ENCODE data around the gene UBFD1. TPM values are rescaled to one million over a fixed set of nuclear protein-coding genes. Genes with fewer than 3 reads are reported as not detected.
"Not testable (repeated sequence)": the region's sequence is repeated elsewhere in the genome, so short reads cannot be mapped to it uniquely, and the experiment has no call there.

The UBFD1 gene
- total and polyA plus RNA-seq, 12 donors, result 12.4 to 77.3 (median 48.8) TPM

- intact Hi-C loops (cut with DNase I), result no loop called here
- Histone ChIP-seq H3K27me3 (no peaks in the 10 kb centered on the region), H3K36me3 (peaks cover 0 to 84% (median 47%) of the 10 kb centered on the region in 9 donors), H3K9me3 (no peaks in the 10 kb centered on the region), H3K4me3 (no peak overlapping the region), H3K4me1 (peaks cover 0 to 24% (median 11%) of the 10 kb centered on the region in 9 donors), H3K27ac (no peak overlapping the region)
- ATAC-seq, result no peak
- no peak for DNase-seq
- no peak for TF ChIP-seq CTCF (IDR thresholded peaks at IDR 0.05)
Observed at GRCh38 chr16:23580391-23580790, 22.9 kb downstream of the UBFD1 start.

DNA sequence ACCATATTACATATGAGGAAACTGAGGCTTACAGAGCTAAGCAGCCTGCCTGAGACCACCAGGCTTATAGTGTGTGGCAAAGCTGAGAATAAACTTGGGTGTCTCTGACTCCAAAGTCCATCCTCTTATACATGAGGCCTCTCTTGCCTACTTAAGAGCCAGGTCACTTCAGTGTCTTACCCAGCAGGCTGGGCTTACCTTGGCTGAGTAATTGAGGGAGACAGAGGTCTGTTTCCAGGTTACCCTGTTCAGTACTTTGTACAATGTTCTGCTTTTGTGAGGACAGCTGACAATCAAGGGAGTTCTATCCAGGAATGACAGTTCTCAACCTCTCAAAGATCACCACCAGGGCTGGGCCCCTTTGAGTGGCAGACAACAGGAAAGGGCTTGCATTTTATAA is 24.2 kb downstream of the UBFD1 start:
- Histone ChIP-seq H3K4me1 (peaks cover 0 to 24% (median 11%) of the 10 kb centered on the region in 9 donors), H3K4me3 (no peak overlapping the region), H3K27ac (no peak overlapping the region), H3K36me3 (peaks cover 0 to 84% (median 46%) of the 10 kb centered on the region in 9 donors), H3K9me3 (no peaks in the 10 kb centered on the region), H3K27me3 (no peaks in the 10 kb centered on the region)
- ATAC-seq (no peak), DNase-seq (no peak)
- no peak for TF ChIP-seq CTCF (IDR thresholded peaks at IDR 0.05)
- intact Hi-C loops (cut with DNase I), result no loop called here

DNA sequence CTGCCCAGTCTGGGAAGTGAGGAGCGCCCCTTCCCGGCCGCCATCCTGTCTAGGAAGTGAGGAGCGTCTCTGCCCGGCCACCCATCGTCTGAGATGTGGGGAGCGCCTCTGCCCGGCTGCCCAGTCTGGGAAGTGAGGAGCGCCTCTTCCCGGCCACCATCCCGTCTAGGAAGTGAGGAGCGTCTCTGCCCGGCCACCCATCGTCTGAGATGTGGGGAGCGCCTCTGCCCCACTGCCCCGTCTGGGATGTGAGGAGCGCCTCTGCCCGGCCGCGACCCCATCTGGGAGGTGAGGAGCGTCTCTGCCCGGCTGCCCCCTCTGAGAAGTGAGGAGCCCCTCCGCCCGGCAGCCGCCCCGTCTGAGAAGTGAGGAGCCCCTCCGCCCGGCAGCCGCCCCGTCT is 25.7 kb downstream of the UBFD1 start:
- 95 to 98% methylated on average over 19 to 28 of the region's 30 CpGs for WGBS, 2 donors
- Histone ChIP-seq H3K4me1 (peaks cover 4 to 29% (median 15%) of the 10 kb centered on the region in 9 donors), H3K36me3 (peaks cover 0 to 90% (median 51%) of the 10 kb centered on the region in 9 donors)
- ATAC-seq; H3K9me3 ChIP-seq; DNase-seq; H3K27me3 ChIP-seq; H3K27ac ChIP-seq; H3K4me3 ChIP-seq; intact Hi-C loops (cut with DNase I): not testable (repeated sequence)

DNA sequence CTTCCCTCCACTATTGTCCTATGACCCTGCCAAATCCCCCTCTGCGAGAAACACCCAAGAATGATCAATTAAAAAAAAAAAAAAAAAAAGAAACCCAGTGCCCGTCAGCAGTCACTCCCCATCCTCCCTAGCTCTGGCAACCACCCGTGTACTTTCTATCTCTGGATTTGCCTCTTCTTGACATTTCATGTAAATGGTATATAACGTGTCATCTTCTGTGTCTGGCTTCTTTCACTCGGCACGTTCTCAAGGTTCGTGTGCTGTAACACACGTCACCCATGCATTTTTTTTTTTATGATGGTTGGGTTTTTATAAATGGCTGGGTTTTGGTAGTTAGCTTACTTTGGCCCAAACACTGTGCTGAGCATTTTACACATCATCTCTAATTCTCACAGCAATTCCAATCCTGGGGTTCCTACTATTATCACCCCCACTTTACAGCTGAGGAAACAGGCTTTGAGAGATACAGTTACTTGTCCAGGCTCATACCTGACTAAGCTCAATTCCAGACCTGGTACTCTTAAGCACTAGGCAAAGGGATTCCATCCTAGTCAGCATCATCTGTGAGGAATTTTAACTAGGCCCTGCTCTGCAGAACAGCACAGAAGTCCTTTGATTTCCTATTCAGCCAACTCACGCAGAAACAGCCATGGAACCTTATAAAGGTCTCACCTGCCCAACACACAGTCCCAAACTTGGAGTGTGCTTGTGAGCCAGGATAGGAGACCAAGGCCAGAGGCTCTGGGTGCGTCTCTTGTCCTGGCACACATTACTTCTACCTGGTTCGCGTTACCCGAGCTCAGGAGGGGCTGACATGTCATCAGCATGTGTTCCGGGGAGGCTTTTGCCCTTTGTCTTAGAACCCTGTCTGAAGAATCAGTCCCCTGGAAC is 26.9 kb downstream of the UBFD1 start:
- peak in 6 of 8 donors; percentile 43 to 71 (median 68) for ATAC-seq
- no peak for TF ChIP-seq CTCF (IDR thresholded peaks at IDR 0.05)
- H3K36me3 ChIP-seq, result peaks cover 0 to 92% (median 54%) of the 10 kb centered on the region in 9 donors
- 65 to 75% methylated on average over 13 of the region's 14 CpGs for WGBS, 2 donors
- H3K4me3 ChIP-seq, result no peak overlapping the region
- no peak for DNase-seq
- H3K27me3 ChIP-seq, result no peaks in the 10 kb centered on the region
- peak overlapping the region in 6 of 10 donors; percentile 16 to 44 (median 28) for H3K27ac ChIP-seq
- H3K9me3 ChIP-seq, result no peaks in the 10 kb centered on the region
- peaks cover 0 to 31% (median 13%) of the 10 kb centered on the region in 9 donors for H3K4me1 ChIP-seq
- intact Hi-C loops (cut with DNase I), result no loop called here

DNA sequence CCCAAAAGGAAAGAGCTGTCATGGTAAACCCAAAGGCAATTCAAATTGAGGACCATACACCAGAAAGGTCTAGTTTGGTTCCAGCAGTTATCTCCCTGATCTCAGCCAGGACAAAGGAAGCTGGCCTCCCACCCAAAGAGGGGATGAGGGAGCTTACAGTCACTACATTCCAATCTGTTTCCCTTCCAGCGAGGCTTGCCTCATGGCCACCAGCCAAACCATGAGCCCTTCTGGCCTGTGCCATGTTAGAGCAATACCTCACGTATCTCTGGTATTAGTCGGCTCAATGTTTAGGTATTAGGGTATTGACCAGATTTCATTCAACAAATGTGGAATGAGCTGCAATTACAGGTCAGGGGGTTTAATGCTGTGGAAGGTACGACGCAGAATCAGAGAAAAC is 30.2 kb downstream of the UBFD1 start:
- DNase-seq (peak in 1 of 2 donors; percentile 30), ATAC-seq (peak in 4 of 8 donors; percentile 44 to 62 (median 51))
- peak overlapping the region in 3 of 10 donors; percentile 1 to 25 (median 15) for H3K27ac ChIP-seq
- H3K36me3 ChIP-seq, result peaks cover 0 to 94% (median 52%) of the 10 kb centered on the region in 9 donors
- H3K4me3 ChIP-seq, result no peak overlapping the region
- no peak for TF ChIP-seq CTCF (IDR thresholded peaks at IDR 0.05)
- H3K9me3 ChIP-seq, result no peaks in the 10 kb centered on the region
- H3K4me1 ChIP-seq, result peaks cover 0 to 45% (median 15%) of the 10 kb centered on the region in 9 donors
- intact Hi-C loops (cut with DNase I), result no loop called here
- H3K27me3 ChIP-seq, result no peaks in the 10 kb centered on the region
- WGBS, 2 donors, result 64% methylated on average over 5 of the region's 5 CpGs
